Activated effector memory CD4-positive, alpha-beta T cell treated with anti-CD3 and anti-CD28 coated beads, Interleukin-2, amount 50 U/mL, for 16 hours (primary cell): ENCODE measurements around the gene S100PBP.
A peak's percentile ranks its signal among the peaks of the same experiment; 100 is the strongest.

Experiments used
- DNase-seq: peaks from one replicate; pipeline ENCODE4 v3.0.0-alpha.2; 2020

The S100PBP gene

GRCh38 chr1:32888677-32889420 lies 71.4 kb downstream of the S100PBP start:
- no peak for DNase-seq

- DNase-seq = peak; percentile 48
These were observed 72.4 kb downstream of the S100PBP start for GRCh38 chr1:32889731-32890278.

DNA sequence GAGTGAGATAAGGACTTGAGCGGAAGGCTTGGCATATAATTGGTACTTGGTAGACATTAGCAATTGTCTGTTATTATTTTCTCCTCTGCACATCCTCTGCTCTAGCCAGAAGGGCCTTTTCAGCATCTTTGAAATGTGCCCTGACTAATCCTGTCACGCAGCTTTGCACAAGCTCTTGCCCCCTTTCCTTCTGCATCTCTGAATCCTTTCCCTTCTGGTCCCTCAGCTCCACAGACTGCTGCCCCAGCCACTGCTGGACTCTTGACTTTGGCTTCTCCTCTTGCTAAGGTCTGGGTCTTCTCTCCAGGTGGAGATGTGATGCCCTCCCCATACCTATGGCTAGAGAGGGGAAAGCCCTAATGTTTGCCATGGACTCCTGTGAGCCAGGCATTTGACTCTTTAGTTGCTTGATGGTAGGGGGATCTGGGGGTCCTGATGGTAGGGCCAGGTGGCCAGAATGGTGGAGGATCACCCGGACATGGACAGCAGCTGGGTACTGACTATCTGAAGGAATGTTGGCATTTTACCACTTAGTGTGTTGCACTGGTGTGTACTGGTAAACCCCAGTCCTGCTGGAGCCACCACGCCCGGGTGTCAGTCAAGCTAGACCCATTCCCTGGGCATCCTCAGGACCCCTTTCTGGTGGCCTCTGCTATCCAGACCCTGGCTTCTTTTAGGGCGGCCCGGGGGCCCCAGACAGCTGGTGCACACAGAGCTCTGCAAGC lies 73.2 kb downstream of the S100PBP start:
- DNase-seq = peak; percentile 30

DNA sequence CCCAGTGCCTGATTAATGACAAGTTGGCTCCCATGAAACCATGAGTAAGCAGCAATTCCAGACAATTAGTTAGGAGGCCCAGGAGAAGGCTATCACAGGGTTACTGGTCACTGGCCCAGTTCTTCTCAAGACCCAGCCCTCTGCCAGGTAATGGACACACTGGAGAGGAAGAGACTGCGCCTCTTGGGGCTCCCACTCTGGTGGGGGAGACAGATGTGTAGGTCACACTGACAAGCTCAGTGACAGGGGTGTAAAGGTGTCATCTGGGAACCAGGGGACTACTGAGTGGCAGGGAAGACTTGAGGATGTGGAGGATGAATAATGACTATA lies 73.8 kb downstream of the S100PBP start:
- peak; percentile 14 for DNase-seq

DNA sequence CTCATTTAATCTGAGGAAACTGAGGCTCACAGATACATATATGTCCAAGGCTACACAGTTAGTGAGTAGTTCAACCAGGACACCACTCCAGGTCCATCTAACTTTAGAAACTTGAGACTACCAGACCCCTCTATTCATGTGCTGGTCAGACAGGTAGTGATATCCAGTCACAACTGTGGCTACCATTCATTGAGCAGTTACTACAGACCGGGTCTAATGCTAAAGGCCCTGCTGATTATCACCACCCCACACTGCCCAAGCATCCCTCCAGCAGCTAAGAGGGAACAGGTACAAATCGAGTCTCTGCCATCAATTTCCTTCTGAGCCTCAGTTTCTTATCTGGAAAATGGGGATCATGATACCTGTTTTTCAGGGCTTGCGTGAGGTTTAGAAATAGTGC lies 74.2 kb downstream of the S100PBP start:
- DNase-seq = peak; percentile 13

DNA sequence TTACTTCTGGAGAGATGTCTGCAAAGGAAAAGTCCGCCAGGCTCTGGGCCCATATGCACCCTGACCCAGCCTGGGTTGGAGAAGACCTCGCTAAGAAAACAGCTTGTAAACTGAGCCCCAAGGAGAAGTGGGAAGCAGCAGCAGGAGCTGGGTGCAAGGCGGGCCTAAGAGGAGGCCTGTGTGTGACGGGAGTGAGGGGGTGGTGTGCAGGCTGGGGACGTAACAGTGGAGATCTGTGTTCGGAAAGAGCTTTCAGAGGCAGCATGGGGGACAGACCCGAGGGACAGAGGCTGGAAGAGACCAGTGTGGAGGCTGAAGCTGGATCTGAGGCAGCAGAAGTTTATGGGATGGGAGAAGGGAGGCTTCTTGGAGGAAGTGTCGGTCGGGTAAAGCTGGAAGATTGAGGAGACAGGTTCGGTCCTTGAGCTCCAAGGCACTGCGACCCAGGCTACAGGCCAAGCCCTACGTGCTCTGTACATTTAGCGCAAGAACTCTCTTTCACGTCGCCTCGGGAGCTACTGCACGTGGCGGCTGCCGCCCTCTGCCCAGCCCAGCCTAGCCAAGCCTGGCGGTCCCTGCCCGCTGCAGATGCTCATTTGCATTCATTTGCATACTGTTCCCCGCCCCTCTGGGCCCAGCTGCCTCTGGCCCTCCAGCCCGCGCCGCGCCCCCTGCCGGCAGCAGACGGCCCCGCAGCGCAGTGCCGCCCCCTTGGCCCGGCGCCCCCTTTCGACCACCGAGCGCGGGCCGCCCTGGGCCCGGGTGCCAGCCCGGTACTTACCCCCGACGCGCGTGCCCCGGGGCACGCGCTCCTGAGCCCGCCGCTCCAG lies 75.1 kb downstream of the S100PBP start:
- peak; percentile 77 for DNase-seq

DNA sequence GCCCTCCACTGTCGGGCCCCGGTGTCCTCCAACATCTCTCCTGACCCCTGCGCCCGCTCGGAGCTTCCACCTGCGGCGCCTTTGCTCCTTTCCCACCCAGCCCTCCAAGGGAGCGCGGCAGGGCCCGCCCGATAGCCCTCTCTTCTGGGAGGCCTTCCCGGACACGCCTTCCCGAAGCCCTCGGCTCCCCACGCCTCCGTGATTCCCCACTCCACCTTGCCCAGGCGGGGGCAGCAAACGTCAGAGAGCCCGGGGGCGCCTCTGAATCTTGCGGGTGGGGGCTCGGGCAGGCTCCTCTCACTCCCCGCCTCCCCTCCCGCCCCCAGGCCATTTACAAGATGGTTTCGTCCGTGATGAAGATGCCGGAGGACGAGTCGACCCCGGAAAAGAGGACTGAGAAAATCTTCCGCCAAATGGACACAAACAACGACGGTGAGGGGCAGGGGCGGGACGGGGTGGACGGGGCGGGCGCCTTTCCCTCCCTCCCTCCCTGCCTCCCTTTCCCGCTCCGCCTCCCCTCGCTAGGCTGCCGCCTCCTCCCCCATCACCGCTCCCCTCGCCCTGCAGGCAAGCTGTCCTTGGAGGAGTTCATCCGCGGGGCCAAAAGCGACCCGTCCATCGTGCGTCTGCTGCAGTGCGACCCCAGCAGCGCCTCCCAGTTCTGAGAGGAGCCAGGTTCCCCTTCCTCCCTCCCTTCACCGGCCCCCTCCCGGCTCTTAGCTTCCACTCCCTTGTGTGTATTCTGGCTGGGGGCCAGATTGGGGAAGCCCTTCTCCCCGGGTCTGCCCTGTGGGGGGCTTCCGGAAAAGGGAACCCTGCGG lies 76.0 kb downstream of the S100PBP start:
- DNase-seq = peak; percentile 71

DNA sequence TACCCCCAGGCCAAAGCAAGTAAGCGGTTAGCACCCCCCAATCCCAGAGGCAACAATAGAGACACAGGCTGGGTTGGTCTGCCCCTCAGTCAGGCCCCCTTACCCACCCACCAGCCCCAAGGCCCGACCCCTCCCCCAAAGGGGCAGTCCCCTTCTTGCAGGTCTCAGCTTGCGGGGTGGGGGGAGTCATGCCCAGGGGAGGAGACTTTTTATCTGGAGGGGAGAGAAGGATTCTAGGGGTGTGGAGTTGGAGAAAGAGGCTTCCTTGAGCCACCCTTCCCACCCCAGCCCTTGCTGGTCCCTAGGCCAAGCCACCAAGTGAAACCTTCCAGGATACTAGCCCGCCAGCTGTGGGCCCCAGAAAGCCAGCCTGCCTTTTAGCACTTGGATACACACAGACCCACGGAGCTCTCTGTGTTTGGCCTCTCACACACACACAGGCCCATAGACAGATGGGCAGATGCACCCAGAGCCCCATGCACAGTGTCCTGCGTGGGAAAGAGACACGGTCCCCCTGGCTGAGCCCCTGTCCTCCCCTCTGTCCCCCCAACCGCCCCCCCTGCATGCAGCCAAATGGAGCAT lies 76.7 kb downstream of the S100PBP start:
- no peak for DNase-seq

DNA sequence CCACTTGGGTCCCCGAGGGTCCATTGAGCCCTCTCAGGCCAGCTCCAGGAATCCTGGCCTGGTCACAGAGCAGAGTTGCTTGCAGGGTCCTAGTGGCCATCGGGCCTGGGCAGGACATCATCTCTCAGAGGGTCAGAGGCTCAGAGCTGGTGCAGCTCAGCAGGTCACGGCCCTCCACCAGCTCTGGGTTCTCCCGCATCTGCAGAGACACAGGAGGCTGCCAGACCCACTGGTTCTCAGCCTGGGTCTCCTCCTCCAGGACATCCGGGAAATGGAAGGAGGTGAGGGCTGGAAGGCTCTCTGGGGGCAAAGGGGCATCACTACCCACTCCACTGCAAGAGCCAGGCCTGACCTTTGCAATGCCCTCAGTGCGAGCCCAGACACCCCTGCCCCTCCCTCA lies 77.2 kb downstream of the S100PBP start:
- DNase-seq = no peak

DNA sequence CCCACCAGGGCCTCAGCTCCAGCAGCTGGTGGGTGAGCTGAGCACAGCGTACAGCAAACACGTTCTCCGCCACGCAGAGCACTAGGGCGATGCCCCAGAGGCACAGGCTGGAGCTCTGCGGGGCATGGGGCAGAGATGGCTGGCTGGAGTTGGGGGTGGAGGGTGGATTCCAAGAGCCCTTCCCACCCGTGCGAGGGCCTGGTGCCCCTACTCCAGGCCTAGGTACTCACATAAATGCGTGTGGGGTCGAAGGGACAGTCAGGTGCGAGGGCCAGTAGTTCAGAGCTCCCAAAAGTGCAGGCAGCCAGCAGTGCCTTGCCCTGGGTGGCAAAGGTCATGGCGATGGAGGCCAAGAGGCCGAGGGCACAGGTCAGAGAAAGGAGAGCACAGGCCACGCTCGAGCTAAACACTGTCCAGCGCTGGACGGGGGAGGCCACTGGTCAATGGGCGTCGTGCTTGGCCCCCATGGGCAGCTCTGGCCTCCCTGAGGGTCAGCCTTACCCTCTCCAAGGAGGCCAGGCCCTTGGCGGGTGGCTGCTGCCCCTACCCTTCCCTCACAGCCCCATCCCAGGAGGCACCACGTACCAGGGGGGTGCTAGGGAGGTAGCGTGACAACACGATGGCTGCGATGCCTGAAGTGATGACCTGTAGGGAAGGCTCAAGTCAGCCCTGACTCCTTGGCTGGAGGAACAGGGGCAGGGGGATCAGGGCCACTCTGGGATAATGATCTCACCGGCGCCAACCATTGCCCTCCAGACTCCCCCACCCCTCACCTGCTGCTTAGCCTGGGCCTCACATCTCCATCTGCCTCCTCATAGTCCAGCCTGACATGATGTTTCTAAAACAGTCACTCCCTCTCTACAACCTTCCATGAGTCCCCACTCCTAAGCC lies 78.1 kb downstream of the S100PBP start:
- DNase-seq = no peak

DNA sequence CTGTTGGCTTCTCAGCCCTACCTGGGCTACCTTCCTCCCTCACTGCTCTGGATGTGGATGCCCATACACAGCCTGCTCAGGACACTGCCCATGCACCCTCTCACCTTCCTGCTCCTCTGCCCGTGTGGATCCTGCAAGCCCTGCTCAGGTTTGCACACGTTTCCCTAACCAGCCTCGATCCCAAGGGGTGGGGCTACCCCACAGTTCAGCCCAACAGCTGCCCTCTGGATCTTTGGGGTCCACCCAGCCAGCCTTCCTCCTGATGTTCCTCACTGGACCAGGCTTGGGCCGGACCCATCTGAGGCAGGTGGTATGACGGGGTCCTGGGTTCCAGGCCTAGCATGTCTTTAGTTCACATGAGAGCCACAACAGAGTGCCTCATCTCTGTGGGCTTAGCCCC lies 79.0 kb downstream of the S100PBP start:
- no peak for DNase-seq

DNA sequence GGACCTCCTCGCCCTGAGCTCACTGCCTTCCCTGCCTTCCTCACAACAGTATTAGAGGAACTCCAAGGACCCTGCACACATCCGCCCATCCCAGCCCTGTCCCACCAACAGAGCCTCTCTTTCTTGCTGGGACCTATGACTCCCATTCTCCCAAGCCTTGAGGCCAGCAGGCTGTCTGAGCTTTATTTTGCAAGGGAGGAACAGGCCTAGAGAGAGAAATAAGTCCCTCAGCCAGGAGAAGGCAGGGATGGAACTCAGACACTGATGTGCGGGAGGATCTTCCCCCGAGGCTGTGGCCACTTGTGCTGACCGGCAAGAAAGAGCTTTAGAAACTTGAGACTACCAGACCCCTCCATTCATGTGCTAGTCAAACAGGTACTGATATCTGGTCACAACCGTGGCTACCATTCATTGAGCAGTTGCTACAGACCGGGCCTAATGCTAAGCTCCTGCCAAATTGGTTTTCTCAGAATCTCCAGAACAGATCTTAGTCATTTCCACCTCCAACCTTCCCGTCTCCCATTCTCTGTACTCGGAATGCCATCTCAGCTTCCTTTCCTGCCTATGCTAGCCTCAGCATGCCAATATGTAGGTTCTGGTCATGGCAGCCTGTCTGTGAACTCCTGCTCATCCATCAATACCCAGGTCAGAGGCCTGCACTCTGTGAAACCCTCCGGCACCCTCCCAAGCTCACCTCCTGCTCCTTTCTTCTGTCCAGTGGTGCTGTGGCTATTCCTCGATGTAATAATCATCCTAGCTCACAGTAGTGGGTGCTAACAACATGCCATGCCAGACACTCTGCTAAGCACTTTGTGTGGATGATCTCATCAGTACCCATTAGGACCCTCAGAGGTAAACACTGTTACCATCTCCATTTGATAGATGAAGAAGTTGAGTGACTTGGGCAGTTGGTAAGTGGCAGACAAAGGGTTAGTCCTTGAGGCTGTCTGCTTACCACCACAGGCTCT lies 79.9 kb downstream of the S100PBP start:
- no peak for DNase-seq

DNA sequence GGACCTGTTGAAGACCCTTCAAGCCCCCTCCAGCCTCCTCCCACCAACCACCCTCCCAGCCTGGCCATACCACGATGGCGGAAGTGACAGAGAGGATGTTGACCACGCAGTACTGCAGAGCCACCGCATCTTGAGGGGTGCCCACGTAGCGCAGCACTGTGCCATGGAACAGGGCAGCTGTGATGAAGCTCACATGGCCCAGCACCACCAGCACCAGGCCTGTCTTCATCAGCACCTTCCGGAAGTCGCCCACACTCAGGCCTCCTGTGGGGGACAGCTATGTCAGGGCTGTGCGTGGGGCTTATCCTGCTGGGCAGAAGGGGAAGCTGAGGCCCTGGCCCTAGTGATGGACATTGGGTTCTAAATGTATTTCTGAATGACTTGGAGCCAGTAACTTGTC lies 80.6 kb downstream of the S100PBP start:
- no peak for DNase-seq

DNA sequence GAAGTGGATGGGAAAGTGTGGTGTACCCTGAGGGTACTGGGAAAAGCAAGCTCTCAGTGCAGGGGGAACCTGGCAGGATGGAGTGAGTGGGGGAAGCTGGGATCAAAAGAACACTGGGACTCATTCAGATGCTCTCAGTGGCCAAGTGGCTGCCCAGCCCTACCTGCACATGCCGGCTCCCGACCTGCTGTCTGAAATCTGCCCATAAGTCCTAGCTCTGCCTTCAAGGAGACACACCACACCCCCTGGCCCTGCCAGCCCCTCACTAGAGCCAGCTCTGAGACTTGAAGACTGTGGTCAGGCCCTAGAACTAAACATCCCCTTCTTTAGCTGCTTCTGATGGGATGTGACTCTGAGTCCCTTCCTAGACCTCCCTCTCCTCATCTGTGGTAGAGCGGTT lies 81.5 kb downstream of the S100PBP start:
- DNase-seq = no peak

- DNase-seq = no peak
These were observed 82.3 kb downstream of the S100PBP start for GRCh38 chr1:32899586-32900296.

DNA sequence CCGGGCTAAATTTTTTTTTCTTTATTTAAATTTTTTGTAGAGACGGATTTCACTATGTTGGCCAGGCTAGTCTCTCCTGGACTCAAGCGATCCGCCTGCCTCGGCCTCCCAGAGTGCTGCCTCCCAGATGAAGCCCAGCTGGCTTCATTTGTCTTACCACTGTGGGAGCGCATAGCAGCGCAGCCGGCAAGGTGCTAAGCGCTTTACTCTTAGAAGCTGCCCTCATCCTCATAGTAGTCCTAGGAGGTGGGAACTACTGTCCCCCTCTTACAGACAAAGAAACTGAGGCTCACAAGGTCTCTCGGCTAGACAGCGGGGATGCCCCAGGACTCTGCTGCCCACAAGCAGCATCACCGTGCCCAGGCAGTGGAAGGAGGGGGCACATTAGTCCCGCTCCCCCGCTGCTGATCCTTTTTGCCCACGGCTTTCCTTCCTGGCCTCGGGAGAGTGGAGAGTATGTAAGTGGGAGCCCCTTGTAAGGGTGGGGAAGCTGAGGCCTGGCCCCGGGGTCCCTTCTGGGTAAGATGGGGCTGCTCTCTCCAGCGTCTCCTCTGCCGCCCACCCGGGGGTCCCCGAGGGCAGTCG lies 83.0 kb downstream of the S100PBP start:
- DNase-seq = no peak

- no peak for DNase-seq
These were observed 83.7 kb downstream of the S100PBP start, which contains the start of gene TMEM54 for GRCh38 chr1:32900956-32901822. Gene TMEM54, minus strand, starts transcription at chr1:32901389. Its CDS starts 151 bp downstream, at chr1:32901238.
